PC-9 (cell line): ENCODE results near the gene MAFB. TPM values are rescaled to one million over a fixed set of nuclear protein-coding genes. Genes with fewer than 3 reads are reported as not detected.

Experiments
- BruUV-seq: library from RNA; stranded (reverse); fragments of 400-500 nt; replicated peaks from 2 replicates; lab custom pipeline; 2021; lab: Mats Ljungman, UMichigan
- CTCF ChIA-PET: fragments of 300-600 bp; sonication (Branson Sonifier 250); formaldehyde crosslinking; loops from one replicate; lab custom pipeline; 2022; ENCODE audit warnings: antibody characterized with exemption; lab: Charles Lee
- POLR2A ChIA-PET: fragments of 300-600 bp; sonication (Branson Sonifier 250); formaldehyde crosslinking; loops from one replicate; lab custom pipeline; 2022; ENCODE audit warnings: antibody characterized with exemption; ENCODE audit not compliant: unreplicated experiment; lab: Charles Lee
- DNase-seq, 2 experiments: peaks; one replicate each; pipeline versions ENCODE4 v3.0.0 to v3.0.0-alpha.2; 2015 to 2022; ENCODE audit warnings: mixed read lengths in 1 of 2
- H2AFZ ChIP-seq: fragments of 200-600 bp; sonication (generic); 2 replicates; pipeline ENCODE4 v1.8.1; 2017; ENCODE audit warnings: antibody characterized with exemption
- H3F3A ChIP-seq: fragments of 200-600 bp; sonication (generic); 2 replicates; pipeline ENCODE4 v1.8.1; 2017; ENCODE audit warnings: antibody characterized with exemption, mild to moderate bottlenecking, low read depth; ENCODE audit not compliant: insufficient read depth
- H3K27ac ChIP-seq: fragments of 200-600 bp; sonication (generic); 2 replicates; pipeline ENCODE4 v1.6.1; 2016; ENCODE audit warnings: mixed run types
- H3K27me3 ChIP-seq: fragments of 200-600 bp; sonication (generic); 2 replicates; pipeline ENCODE4 v1.6.1; 2016; ENCODE audit warnings: low read depth, mixed run types; ENCODE audit not compliant: insufficient read depth
- H3K36me3 ChIP-seq: fragments of 200-600 bp; sonication (generic); 2 replicates; pipeline ENCODE4 v1.6.1; 2016; ENCODE audit warnings: low read depth, mixed run types
- H3K4me1 ChIP-seq: fragments of 200-600 bp; sonication (generic); replicated peaks from 2 replicates; pipeline ENCODE4 v1.6.1; 2016; ENCODE audit warnings: mixed run types; ENCODE audit not compliant: insufficient read depth
- H3K4me2 ChIP-seq: fragments of 200-600 bp; sonication (generic); 2 replicates; pipeline ENCODE4 v1.6.1; 2017; ENCODE audit warnings: mixed run types
- H3K4me3 ChIP-seq: fragments of 200-600 bp; sonication (generic); 2 replicates; pipeline ENCODE4 v1.6.1; 2016; ENCODE audit warnings: mixed run types
- H3K79me2 ChIP-seq: fragments of 200-600 bp; sonication (generic); 2 replicates; pipeline ENCODE4 v1.6.1; 2017; ENCODE audit warnings: low read depth, mixed run types
- H3K9me2 ChIP-seq: fragments of 200-600 bp; sonication (generic); 2 replicates; pipeline ENCODE4 v1.8.1; 2017; ENCODE audit warnings: mild to moderate bottlenecking; ENCODE audit not compliant: insufficient read depth
- H3K9me3 ChIP-seq: fragments of 200-600 bp; sonication (generic); 2 replicates; pipeline ENCODE4 v1.8.1; 2016; ENCODE audit warnings: low read depth; ENCODE audit not compliant: insufficient read depth
- H4K20me1 ChIP-seq: fragments of 200-600 bp; sonication (generic); 2 replicates; pipeline ENCODE4 v1.8.1; 2017; ENCODE audit not compliant: insufficient read depth
- EZH2 ChIP-seq: fragments of 200-600 bp; sonication (generic); IDR thresholded peaks from 2 replicates; pipeline ENCODE4 v1.8.0; 2017; ENCODE audit warnings: antibody characterized with exemption, low read depth
- intact Hi-C: fragments of 100-400 bp; cut with micrococcal nuclease; formaldehyde crosslinking; loops from one replicate; pipeline ENCODE4 v1.10.0; 2022; ENCODE audit not compliant: unreplicated experiment
- total RNA-seq: library from RNA; stranded (reverse); gene quantifications from 2 replicates; pipeline ENCODE4 v1.2.3, GENCODE V29; 2021
- TF ChIP-seq, protein P1 (sequence below): fragments of 200-600 bp; sonication (generic); conservative IDR thresholded peaks from 2 replicates; pipeline ENCODE4 v1.6.1; 2017; ENCODE audit warnings: mixed run types, antibody characterized with exemption, mild to moderate bottlenecking, moderate library complexity

The MAFB gene
- total RNA-seq, 1 experiment from 2014 or later = not detected

DNA sequence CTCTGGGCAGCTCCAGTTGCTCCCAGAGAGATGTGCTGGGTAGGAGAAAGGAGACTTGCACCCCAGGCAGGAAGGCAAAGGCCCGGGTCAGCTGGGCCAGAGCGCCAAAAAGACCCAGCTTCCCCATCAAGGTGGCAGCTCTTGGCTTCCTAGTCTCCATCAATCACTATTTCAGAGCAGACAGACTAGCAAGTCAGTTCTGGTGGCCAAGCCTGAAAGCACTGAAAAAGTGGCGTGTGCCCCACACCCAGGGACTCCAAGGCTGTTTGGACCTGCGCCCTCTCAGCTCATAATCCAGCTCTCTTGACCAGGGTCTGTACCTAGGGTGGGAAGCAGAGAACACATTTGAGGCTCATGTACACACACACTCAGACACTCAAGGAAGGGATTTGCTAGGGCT is 3.7 kb downstream of the MAFB start:
- intact Hi-C loops = no loop called here
- Histone ChIP-seq H3K4me1 (no peaks in the 10 kb centered on the region), H3K9me2 (no peaks in the 10 kb centered on the region), H3K27me3 (peaks cover 62% of the 10 kb centered on the region), H3K4me3 (no peak overlapping the region), H3K36me3 (no peaks in the 10 kb centered on the region), H4K20me1 (no peaks in the 10 kb centered on the region), H3K79me2 (no peaks in the 10 kb centered on the region), H3F3A (no peaks in the 10 kb centered on the region), H3K27ac (no peak overlapping the region), H2AFZ (no peak overlapping the region), H3K4me2 (no peak overlapping the region), H3K9me3 (no peaks in the 10 kb centered on the region)
- CTCF ChIA-PET = no interaction called here
- no peak for DNase-seq
- BruUV-seq = no TSS peak
- POLR2A ChIA-PET = no interaction called here
- no peak for TF ChIP-seq EZH2
- TF ChIP-seq, protein P1, sequence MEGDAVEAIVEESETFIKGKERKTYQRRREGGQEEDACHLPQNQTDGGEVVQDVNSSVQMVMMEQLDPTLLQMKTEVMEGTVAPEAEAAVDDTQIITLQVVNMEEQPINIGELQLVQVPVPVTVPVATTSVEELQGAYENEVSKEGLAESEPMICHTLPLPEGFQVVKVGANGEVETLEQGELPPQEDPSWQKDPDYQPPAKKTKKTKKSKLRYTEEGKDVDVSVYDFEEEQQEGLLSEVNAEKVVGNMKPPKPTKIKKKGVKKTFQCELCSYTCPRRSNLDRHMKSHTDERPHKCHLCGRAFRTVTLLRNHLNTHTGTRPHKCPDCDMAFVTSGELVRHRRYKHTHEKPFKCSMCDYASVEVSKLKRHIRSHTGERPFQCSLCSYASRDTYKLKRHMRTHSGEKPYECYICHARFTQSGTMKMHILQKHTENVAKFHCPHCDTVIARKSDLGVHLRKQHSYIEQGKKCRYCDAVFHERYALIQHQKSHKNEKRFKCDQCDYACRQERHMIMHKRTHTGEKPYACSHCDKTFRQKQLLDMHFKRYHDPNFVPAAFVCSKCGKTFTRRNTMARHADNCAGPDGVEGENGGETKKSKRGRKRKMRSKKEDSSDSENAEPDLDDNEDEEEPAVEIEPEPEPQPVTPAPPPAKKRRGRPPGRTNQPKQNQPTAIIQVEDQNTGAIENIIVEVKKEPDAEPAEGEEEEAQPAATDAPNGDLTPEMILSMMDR = no peak

DNA sequence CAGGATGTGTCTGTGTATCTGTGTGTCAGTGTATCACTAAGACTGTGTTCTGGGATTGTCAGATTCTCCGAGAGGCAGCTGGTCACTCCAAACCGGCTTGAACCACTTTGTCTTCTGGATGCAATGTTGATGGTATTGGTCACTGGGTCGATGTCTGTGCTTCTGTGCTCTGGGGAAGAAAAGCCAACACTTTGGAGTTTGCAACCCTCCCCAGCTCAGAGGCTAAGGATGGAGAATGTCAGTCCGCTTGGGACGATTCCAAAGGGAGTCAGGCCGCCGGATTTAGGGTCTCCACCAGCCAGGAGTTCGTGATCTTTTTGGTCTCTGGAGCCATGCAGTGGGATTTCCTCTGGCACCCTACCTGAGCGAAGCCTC is 5.2 kb downstream of the MAFB start:
- no peaks in the 10 kb centered on the region for H3K9me3 ChIP-seq
- H4K20me1 ChIP-seq = no peaks in the 10 kb centered on the region
- H3K4me3 ChIP-seq = no peak overlapping the region
- H3K79me2 ChIP-seq = no peaks in the 10 kb centered on the region
- H3K4me1 ChIP-seq = no peaks in the 10 kb centered on the region
- no peak overlapping the region for H3K27ac ChIP-seq
- no peaks in the 10 kb centered on the region for H3K9me2 ChIP-seq
- DNase-seq = no peak
- POLR2A ChIA-PET = no interaction called here
- no peak overlapping the region for H2AFZ ChIP-seq
- H3K4me2 ChIP-seq = no peak overlapping the region
- TF ChIP-seq EZH2 = no peak
- TF ChIP-seq, protein P1 = no peak
- H3K27me3 ChIP-seq = peaks cover 73% of the 10 kb centered on the region
- H3K36me3 ChIP-seq = no peaks in the 10 kb centered on the region
- no TSS peak for BruUV-seq
- intact Hi-C loops = no loop called here
- CTCF ChIA-PET = no interaction called here
- no peaks in the 10 kb centered on the region for H3F3A ChIP-seq

DNA sequence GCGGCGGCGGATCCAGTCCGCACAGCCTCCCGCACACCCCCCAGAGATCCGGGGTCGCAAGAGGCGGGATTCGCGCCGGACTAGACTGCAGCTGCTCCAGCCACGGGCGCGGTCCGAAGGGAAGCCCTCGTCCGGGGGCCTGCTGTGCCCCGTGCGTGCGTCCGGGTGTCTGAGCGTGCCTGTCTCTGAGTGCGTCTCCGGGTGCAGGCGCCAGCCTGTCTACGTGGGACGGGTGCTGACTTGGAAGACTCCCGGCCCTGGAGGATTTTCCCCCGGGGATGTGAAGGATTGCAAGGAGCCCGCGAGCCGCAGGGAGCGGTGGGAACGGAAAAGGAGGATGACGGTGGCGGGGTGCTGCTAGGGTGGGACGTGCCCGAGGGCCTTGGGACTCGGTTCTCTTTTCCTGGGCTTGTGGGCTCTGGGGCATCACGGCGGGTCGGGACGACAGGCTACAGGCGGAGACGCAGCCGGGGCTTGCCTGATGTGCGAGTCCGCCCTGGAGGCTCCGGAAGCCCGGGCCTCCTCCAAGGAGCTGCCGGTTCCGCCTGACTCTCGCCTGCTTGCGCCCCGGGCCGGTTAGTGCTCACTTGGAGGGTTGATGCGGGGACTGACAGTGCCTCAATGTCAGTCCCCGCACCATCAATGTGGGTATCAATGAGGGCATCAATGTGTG is 5.7 kb downstream of the MAFB start:
- H3K4me2 ChIP-seq = no peak overlapping the region
- no peaks in the 10 kb centered on the region for H3K4me1 ChIP-seq
- H3K36me3 ChIP-seq = no peaks in the 10 kb centered on the region
- ChIA-PET POLR2A (no interaction called here), CTCF (no interaction called here)
- no peaks in the 10 kb centered on the region for H3K9me3 ChIP-seq
- H3K27me3 ChIP-seq = peaks cover 78% of the 10 kb centered on the region
- no peak overlapping the region for H3K4me3 ChIP-seq
- DNase-seq = no peak
- no peaks in the 10 kb centered on the region for H3F3A ChIP-seq
- H3K79me2 ChIP-seq = no peaks in the 10 kb centered on the region
- no peak; the same call in 1 of the 2 replicates for TF ChIP-seq EZH2
- TF ChIP-seq, protein P1 = no peak
- H2AFZ ChIP-seq = no peak overlapping the region
- no TSS peak for BruUV-seq
- no peak overlapping the region for H3K27ac ChIP-seq
- H4K20me1 ChIP-seq = no peaks in the 10 kb centered on the region
- no peaks in the 10 kb centered on the region for H3K9me2 ChIP-seq
- intact Hi-C loops = no loop called here
